Stimulated activated CD4-positive, alpha-beta T cell treated with anti-CD3 and anti-CD28 coated beads, TNF-alpha, amount 100 ng/mL, for 24 hours (primary cell): Measurements from ENCODE around the gene ICA1L.

Experiments used
- DNase-seq, 3 experiments: peaks; one replicate each; pipeline ENCODE4 v3.0.0-alpha.2; 2020; ENCODE audit warnings: low read depth in 3 of 3

Gene ICA1L

DNA sequence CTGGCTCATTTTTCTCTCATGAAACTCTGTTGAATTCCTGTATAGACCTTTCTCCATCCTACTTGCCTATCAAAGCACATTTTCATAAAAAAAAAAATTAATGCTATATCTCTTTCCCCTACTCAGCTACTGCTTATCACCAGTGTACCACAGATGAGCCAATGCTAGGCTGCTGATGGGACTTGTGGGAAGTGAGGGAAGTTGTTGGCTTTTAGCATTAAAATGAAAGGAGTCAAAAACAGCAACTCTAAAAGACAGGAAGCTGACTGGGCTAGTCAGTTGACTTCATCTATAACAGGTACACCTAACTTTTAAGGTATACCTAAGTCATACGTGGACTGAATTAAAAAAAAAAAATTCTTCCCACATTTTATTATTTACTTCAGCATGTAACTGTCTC, 134.7 kb downstream of the ICA1L start:
- DNase-seq = no peak

- DNase-seq = no peak
These were observed 145.5 kb downstream of the ICA1L start for GRCh38 chr2:202726070-202726469.

- DNase-seq = no peak
These were observed 147.8 kb downstream of the ICA1L start for GRCh38 chr2:202723746-202724145.
